Tibial nerve (tissue), 3 donors: ENCODE results near the gene ITGA2.

Experiments
- CTCF ChIP-seq, 5 experiments: fragments of 200-600 bp in 3 of 5; fragments of 450-650 bp in 2 of 5; sonication (generic) in 3 of 5; IDR thresholded peaks; one replicate each; pipeline ENCODE4 v1.5.1; 2016 to 2019; ENCODE audit warnings: antibody characterized with exemption in 5 of 5, mild to moderate bottlenecking in 3 of 5, moderate library complexity in 2 of 5
- POLR2A ChIP-seq, 2 donors: fragments of 450-650 bp; IDR thresholded peaks; one replicate each; pipeline ENCODE4 v1.6.1; 2017; ENCODE audit warnings: antibody characterized with exemption in 2 of 2, mild to moderate bottlenecking in 2 of 2, moderate library complexity in 2 of 2

- no peak for TF ChIP-seq CTCF (IDR thresholded peaks at IDR 0.05)
- no peak for TF ChIP-seq POLR2A (IDR thresholded peaks at IDR 0.05)
These were observed 40.5 kb downstream of the ITGA2 start for GRCh38 chr5:53029608-53030007.
